ENCODE data around the gene ICAM3.

- TF ChIP-seq CTCF (IDR thresholded peaks at IDR 0.05; ENCODE audit: borderline replicate concordance, extremely low read depth, low read length, poor library complexity, severe bottlenecking): no peak
- TF ChIP-seq EZH2 (IDR thresholded peaks at IDR 0.05; ENCODE audit: borderline replicate concordance, low read depth, low read length, severe bottlenecking): no peak
Observed at GRCh38 chr19:10306327-10306726, 33.1 kb downstream of the ICAM3 start.

Measured in DND-41 (cell line).